OCI-LY1 (cell line): Measurements from ENCODE around the gene ARHGDIA.

Source experiments
- H2AFZ ChIP-seq: fragments of 200-600 bp; sonication (generic), shearing (Covaris generic); 2 replicates; pipeline ENCODE4 v1.6.0; 2014; ENCODE audit warnings: antibody characterized with exemption, mild to moderate bottlenecking, low read length
- H3F3A ChIP-seq: fragments of 200-600 bp; sonication (generic), shearing (Covaris generic); 2 replicates; pipeline ENCODE4 v1.6.0; 2014; ENCODE audit warnings: mild to moderate bottlenecking, antibody characterized with exemption, low read length, moderate library complexity; ENCODE audit not compliant: insufficient read depth
- H3K27ac ChIP-seq: fragments of 200-600 bp; sonication (generic); 2 replicates; pipeline ENCODE4 v1.5.1; 2014; ENCODE audit warnings: low read length, mixed run types, mild to moderate bottlenecking, low read depth; ENCODE audit not compliant: poor library complexity, severe bottlenecking
- H3K27me3 ChIP-seq: fragments of 200-600 bp; sonication (generic); 2 replicates; pipeline ENCODE4 v1.6.0; 2014; ENCODE audit warnings: antibody characterized with exemption, mild to moderate bottlenecking, low read length, moderate library complexity; ENCODE audit not compliant: insufficient read depth
- H3K36me3 ChIP-seq: fragments of 200-600 bp; sonication (generic); 2 replicates; pipeline ENCODE4 v1.6.1; 2014; ENCODE audit warnings: mild to moderate bottlenecking, antibody characterized with exemption, low read length, moderate library complexity, mixed read lengths; ENCODE audit not compliant: insufficient read depth
- H3K4me1 ChIP-seq: fragments of 200-600 bp; sonication (generic); 2 replicates; pipeline ENCODE4 v1.5.1; 2014; ENCODE audit warnings: mild to moderate bottlenecking, low read length, moderate library complexity; ENCODE audit not compliant: insufficient read depth, severe bottlenecking
- H3K4me2 ChIP-seq: fragments of 200-600 bp; sonication (generic), shearing (Covaris generic); 2 replicates; pipeline ENCODE4 v1.6.1; 2014; ENCODE audit warnings: low read length
- H3K4me3 ChIP-seq: fragments of 200-600 bp; sonication (generic); 2 replicates; pipeline ENCODE4 v1.5.1; 2014; ENCODE audit warnings: low read length, low read depth, mild to moderate bottlenecking, mixed read lengths; ENCODE audit not compliant: poor library complexity, severe bottlenecking
- H3K79me2 ChIP-seq: fragments of 200-600 bp; shearing (Covaris generic); 2 replicates; pipeline ENCODE4 v1.6.1; 2016; ENCODE audit warnings: mixed run types, low read length, mixed read lengths; ENCODE audit not compliant: insufficient read depth
- H3K9ac ChIP-seq: fragments of 200-600 bp; sonication (generic), shearing (Covaris generic); 2 replicates; pipeline ENCODE4 v1.6.1; 2014; ENCODE audit warnings: mild to moderate bottlenecking, low read length, mixed read lengths
- H3K9me2 ChIP-seq: fragments of 200-600 bp; sonication (generic), shearing (Covaris generic); 2 replicates; pipeline ENCODE4 v1.6.1; 2014; ENCODE audit warnings: low read depth, mild to moderate bottlenecking, low read length, mixed read lengths
- H3K9me3 ChIP-seq: fragments of 200-600 bp; shearing (Covaris generic); 2 replicates; pipeline ENCODE4 v1.6.1; 2014; ENCODE audit warnings: low read length, mixed read lengths
- H4K20me1 ChIP-seq: fragments of 200-600 bp; sonication (generic), shearing (Covaris generic); 2 replicates; pipeline ENCODE4 v1.6.0; 2016; ENCODE audit warnings: mild to moderate bottlenecking, low read length; ENCODE audit not compliant: insufficient read depth
- EZH2 ChIP-seq: fragments of 200-600 bp; sonication (generic), shearing (Covaris generic); IDR thresholded peaks from 2 replicates; pipeline ENCODE4 v1.8.0; 2017; ENCODE audit warnings: borderline replicate concordance, mixed run types, mild to moderate bottlenecking, antibody characterized with exemption, low read length, moderate library complexity, mixed read lengths
- TF ChIP-seq, protein P1 (sequence below): fragments of 200-600 bp; sonication (generic), shearing (Covaris generic); IDR thresholded peaks from 2 replicates; pipeline ENCODE4 v1.5.1; 2017; ENCODE audit warnings: mild to moderate bottlenecking, antibody characterized with exemption, low read length, moderate library complexity, mixed read lengths

Gene ARHGDIA

DNA sequence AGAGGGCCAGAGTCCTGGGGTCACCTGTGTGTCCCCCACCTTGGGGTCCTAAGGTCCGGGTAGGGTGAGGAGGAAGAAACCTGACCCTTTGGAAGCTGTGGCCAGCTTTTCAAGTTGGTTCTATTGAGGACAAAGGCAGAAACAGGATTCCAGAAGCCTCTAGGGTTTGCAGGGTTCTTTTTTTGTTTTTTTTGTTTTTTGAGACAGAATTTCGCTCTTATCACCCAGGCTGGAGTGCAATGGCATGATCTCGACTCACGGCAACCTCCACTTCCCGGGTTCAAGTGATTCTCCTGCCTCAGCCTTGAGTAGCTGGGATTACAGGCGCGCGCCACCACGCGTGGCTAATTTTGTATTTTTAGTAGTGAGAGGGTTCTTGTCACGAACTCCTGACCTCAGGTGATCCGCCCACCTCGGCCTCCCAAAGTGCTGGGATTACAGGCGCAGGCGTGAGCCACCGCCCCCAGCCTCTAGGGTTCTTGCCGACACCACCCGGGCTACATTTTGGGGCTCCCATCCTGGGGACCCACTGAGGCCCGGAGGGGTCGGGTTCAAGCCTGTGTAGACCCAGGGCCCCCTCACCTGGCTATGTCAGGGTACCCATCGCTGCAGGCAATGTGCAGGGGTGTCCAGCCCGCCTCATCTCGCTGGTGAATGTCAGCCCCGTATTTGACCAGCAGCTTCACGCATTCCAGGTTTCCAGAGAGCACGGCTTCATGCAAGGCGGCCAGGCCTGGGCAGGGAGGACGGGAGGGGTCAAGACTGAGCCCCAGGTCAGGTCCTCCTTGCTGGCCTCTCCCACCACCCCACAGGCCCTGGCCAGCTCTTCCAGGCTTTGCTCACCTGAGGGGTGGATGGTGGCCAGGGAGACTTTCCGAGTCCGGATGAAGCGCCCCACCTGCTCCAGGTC is 37.0 kb downstream of the ARHGDIA start:
- TF ChIP-seq, protein P1, sequence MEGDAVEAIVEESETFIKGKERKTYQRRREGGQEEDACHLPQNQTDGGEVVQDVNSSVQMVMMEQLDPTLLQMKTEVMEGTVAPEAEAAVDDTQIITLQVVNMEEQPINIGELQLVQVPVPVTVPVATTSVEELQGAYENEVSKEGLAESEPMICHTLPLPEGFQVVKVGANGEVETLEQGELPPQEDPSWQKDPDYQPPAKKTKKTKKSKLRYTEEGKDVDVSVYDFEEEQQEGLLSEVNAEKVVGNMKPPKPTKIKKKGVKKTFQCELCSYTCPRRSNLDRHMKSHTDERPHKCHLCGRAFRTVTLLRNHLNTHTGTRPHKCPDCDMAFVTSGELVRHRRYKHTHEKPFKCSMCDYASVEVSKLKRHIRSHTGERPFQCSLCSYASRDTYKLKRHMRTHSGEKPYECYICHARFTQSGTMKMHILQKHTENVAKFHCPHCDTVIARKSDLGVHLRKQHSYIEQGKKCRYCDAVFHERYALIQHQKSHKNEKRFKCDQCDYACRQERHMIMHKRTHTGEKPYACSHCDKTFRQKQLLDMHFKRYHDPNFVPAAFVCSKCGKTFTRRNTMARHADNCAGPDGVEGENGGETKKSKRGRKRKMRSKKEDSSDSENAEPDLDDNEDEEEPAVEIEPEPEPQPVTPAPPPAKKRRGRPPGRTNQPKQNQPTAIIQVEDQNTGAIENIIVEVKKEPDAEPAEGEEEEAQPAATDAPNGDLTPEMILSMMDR, result no peak
- TF ChIP-seq EZH2, result no peak
- H3K36me3 ChIP-seq, result no peaks in the 10 kb centered on the region
- H3K27ac ChIP-seq, result no peak overlapping the region
- H4K20me1 ChIP-seq, result no peaks in the 10 kb centered on the region
- no peak overlapping the region for H2AFZ ChIP-seq
- H3K4me2 ChIP-seq, result peak overlapping the region; percentile 88
- no peaks in the 10 kb centered on the region for H3K79me2 ChIP-seq
- H3K9me2 ChIP-seq, result no peaks in the 10 kb centered on the region
- no peaks in the 10 kb centered on the region for H3F3A ChIP-seq
- peak overlapping the region; percentile 92 for H3K9ac ChIP-seq
- no peaks in the 10 kb centered on the region for H3K9me3 ChIP-seq
- H3K4me3 ChIP-seq, result peak overlapping the region; percentile 86
- H3K4me1 ChIP-seq, result peaks cover 29% of the 10 kb centered on the region
- no peaks in the 10 kb centered on the region for H3K27me3 ChIP-seq

DNA sequence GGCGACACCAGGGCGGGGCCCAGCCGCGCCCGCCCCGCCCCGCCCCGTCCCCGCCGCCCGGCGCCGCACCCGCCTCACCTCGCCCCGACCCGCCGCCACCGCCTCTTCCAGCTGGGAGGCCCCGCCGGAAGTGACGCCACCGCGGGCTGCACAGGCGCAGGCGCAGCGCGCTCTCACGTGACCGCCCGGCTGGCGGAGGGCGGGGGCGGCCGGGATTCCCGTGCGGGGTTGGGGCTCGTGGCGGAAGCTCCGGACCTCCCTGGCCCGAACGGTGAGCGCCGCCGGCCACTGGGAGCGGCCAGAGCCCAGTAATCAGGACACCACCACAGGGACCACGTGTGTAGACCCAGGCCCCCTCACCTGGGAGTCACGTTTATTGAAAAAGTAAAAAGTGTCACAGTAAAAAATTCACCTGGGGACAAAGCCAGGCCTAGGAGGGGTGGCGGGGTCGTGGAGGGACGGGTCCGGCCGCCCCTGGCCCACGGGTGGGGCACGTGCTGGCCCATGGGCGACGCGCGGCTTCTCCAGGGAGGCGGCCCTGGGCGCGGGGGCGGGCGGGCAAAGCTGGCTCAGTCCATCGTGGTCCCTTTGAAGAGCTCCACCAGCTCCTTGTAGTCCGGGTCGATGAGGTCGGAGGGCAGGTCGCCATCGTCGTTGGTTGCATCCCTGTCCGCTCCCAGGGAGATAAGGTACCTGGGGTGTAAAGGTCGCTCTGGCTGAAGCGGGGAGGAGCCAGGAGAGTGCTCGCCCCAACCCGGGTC is 37.8 kb downstream of the ARHGDIA start, which contains the start of gene MCRIP1:
MCRIP1 (minus strand) TSS at position 132 of the 761 bp plus-strand sequence. CDS start 8,785 bp downstream, outside the sequence.
- Histone ChIP-seq H3K79me2 (no peaks in the 10 kb centered on the region), H3K4me3 (peak within 1 kb of the TSS; percentile 86), H3K27me3 (no peaks in the 10 kb centered on the region), H3K27ac (peak within 1 kb of the TSS; percentile 29), H3K9me2 (no peaks in the 10 kb centered on the region), H3K4me1 (peaks cover 29% of the 10 kb centered on the region), H3K9ac (peak within 1 kb of the TSS; percentile 92), H3K9me3 (no peaks in the 10 kb centered on the region), H3F3A (no peaks in the 10 kb centered on the region), H3K4me2 (peak within 1 kb of the TSS; percentile 98), H3K36me3 (no peaks in the 10 kb centered on the region), H2AFZ (no peak within 1 kb of the TSS), H4K20me1 (no peaks in the 10 kb centered on the region)
- TF ChIP-seq EZH2, result no peak
- TF ChIP-seq, protein P1, result no peak

DNA sequence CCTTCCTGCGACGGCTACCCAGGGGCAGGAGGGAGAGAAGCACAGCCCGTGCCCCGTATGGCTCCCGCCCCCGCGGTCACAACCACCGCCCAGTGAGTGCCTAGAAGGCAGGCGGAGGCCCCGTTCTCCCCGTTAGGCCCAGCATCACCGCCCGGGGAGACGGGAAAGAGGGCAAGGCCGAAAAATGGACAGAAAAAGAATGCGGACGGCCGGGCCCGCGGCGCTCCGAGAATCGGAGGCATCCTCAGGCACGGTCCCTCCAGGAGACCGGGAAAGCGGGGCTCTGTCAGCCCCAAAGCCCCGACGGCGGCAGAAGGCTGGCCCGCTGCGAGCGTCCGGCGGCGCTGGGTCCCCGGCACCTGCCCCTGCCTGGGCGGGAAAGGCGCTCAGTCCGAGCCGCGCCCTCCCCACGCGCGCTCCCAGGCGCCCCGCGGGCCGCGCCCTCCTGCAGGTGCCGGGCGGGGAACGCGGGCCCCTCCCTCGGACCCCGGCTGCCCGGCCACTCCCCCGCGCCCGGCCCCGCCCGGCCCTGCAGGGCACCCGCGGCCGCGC is 38.5 kb downstream of the ARHGDIA start:
- H3K27me3 ChIP-seq, result no peaks in the 10 kb centered on the region
- H3K9me3 ChIP-seq, result no peaks in the 10 kb centered on the region
- H3K4me3 ChIP-seq, result peak overlapping the region; percentile 75
- H3K9ac ChIP-seq, result peak overlapping the region; percentile 90
- no peaks in the 10 kb centered on the region for H3K79me2 ChIP-seq
- H3K4me2 ChIP-seq, result peak overlapping the region; percentile 98
- H3K27ac ChIP-seq, result peak overlapping the region; percentile 29
- no peaks in the 10 kb centered on the region for H3K9me2 ChIP-seq
- H4K20me1 ChIP-seq, result no peaks in the 10 kb centered on the region
- no peaks in the 10 kb centered on the region for H3K36me3 ChIP-seq
- H3K4me1 ChIP-seq, result peaks cover 29% of the 10 kb centered on the region
- no peak for TF ChIP-seq EZH2
- TF ChIP-seq, protein P1, result no peak
- H2AFZ ChIP-seq, result no peak overlapping the region
- no peaks in the 10 kb centered on the region for H3F3A ChIP-seq
